H1 (cell line): ENCODE data around the gene LRRC28. TPM values are rescaled to one million over a fixed set of nuclear protein-coding genes. Genes with fewer than 3 reads are reported as not detected.

Experiments used
- CTCF ChIP-seq, 3 experiments: IDR thresholded peaks; 1 replicate in 2 of 3; 2 replicates in 1 of 3; pipeline versions ENCODE4 v1.5.1 to v1.6.1; 2011; ENCODE audit warnings: low read length in 3 of 3, mild to moderate bottlenecking in 3 of 3, inconsistent platforms in 2 of 3, low read depth in 1 of 3, moderate library complexity in 1 of 3; ENCODE audit not compliant: insufficient read depth in 1 of 3; ENCODE audit errors: control extremely low read depth in 1 of 3
- GTF2F1 ChIP-seq: IDR thresholded peaks from 2 replicates; pipeline ENCODE4 v1.6.1; 2012; ENCODE audit warnings: low read depth, low read length, improper control_type of control experiment, borderline replicate concordance
- POU5F1 ChIP-seq: IDR thresholded peaks from 2 replicates; pipeline ENCODE4 v1.6.1; 2011; ENCODE audit warnings: low read depth, mild to moderate bottlenecking, low read length, moderate library complexity
- TAF7 ChIP-seq: optimal IDR thresholded peaks from 2 replicates; pipeline ENCODE3; 2011; ENCODE audit warnings: low read depth, mild to moderate bottlenecking, inconsistent platforms, low read length, moderate library complexity, borderline replicate concordance
- polyA plus RNA-seq, 7 experiments: library from polyadenylated mRNA; depleted of rRNA in 3 of 7; stranded (reverse) in 5 of 7; unstranded in 2 of 7; fragments of >200 nt in 5 of 7; fragments of 200-250 nt in 2 of 7; gene quantifications; 1 replicate in 5 of 7; 2 replicates in 1 of 7; 4 replicates in 1 of 7; pipeline versions ENCODE4 v1.2.1 to v1.2.3, GENCODE V29; 2011 to 2013; ENCODE audit warnings: missing spikeins in 2 of 7, mixed read lengths in 2 of 7
- total RNA-seq: library from RNA; stranded (reverse); fragmentation: NEBNext Ultra II Directional; extraction: Animal tissue kit (Norgen Biotek cat#: 25700); gene quantifications from 2 replicates; pipeline ENCODE4 v1.2.1, GENCODE V29; 2021

LRRC28 gene
- total and polyA plus RNA-seq, 2 of the 8 experiments (the other 6 are each of a cell fraction or from before 2014, with no cell fraction given), result 20.2 to 23.3 TPM

- TF ChIP-seq POU5F1 (no peak), CTCF (IDR thresholded peaks at IDR 0.05; ENCODE audit: control extremely low read depth in 1 of 3, insufficient read depth in 1 of 3, low read depth in 1 of 3, low read length in 3 of 3) (no peak), GTF2F1 (no peak), TAF7 (no peak)
These were observed 12.8 kb downstream of the LRRC28 start (continued) for GRCh38 chr15:99264125-99264524.
